Panc1 (cell line): ENCODE results near the gene PXT1. TPM values are rescaled to one million over a fixed set of nuclear protein-coding genes. Genes with fewer than 3 reads are reported as not detected.

Experiments used
- ATAC-seq: fragments of 200-7000 bp; cut with Tn5 transposase; 2 replicates; pipeline ENCODE4 v1.9.1; 2020; ENCODE audit warnings: mild to moderate bottlenecking, moderate library complexity
- BruUV-seq: library from RNA; stranded (reverse); fragments of 400-500 nt; replicated peaks from 2 replicates; lab custom pipeline; 2021; lab: Mats Ljungman, UMichigan
- CTCF ChIA-PET: fragments of 300-600 bp; sonication (Branson Sonifier 250); formaldehyde crosslinking; loops from one replicate; lab custom pipeline; 2022; ENCODE audit warnings: antibody characterized with exemption; lab: Charles Lee
- POLR2A ChIA-PET: fragments of 300-600 bp; sonication (Branson Sonifier 250); formaldehyde crosslinking; loops from one replicate; lab custom pipeline; 2022; ENCODE audit warnings: antibody characterized with exemption; lab: Charles Lee
- DNase-seq: peaks from one replicate; pipeline ENCODE4 v3.0.0-alpha.2; 2010; ENCODE audit warnings: low read depth, low spot score
- H3K27ac ChIP-seq: 2 replicates; pipeline ENCODE4 v1.5.1; 2011; ENCODE audit warnings: mild to moderate bottlenecking, low read length, inconsistent platforms
- H3K27me3 ChIP-seq: fragments of 200-500 bp; sonication (Bioruptor generic); 2 replicates; pipeline ENCODE4 v1.6.0; 2014; ENCODE audit warnings: low read length, inconsistent platforms; ENCODE audit not compliant: control insufficient read depth, insufficient read depth
- H3K36me3 ChIP-seq: fragments of 200-500 bp; sonication (Bioruptor generic); 2 replicates; pipeline ENCODE4 v1.5.1; 2014; ENCODE audit warnings: inconsistent platforms, mild to moderate bottlenecking, low read length, moderate library complexity; ENCODE audit not compliant: control insufficient read depth, insufficient read depth
- H3K4me1 ChIP-seq: 2 replicates; pipeline ENCODE4 v1.5.1; 2011; ENCODE audit warnings: inconsistent platforms, mild to moderate bottlenecking, low read length, moderate library complexity; ENCODE audit not compliant: control insufficient read depth, insufficient read depth
- H3K4me3 ChIP-seq, 2 experiments: 2 replicates each; pipeline ENCODE4 v1.5.1; 2011 to 2012; ENCODE audit warnings: low read depth in 2 of 2, low read length in 2 of 2, mild to moderate bottlenecking in 2 of 2, inconsistent platforms in 1 of 2, moderate library complexity in 1 of 2
- H3K9me3 ChIP-seq: fragments of 200-500 bp; sonication (Bioruptor generic); 2 replicates; pipeline ENCODE4 v1.5.1; 2014; ENCODE audit warnings: low read depth, mild to moderate bottlenecking, inconsistent platforms, low read length, moderate library complexity; ENCODE audit not compliant: control insufficient read depth, insufficient read depth
- CTCF ChIP-seq: fragments of 450-650 bp; IDR thresholded peaks from 2 replicates; pipeline ENCODE4 v1.5.1; 2017; ENCODE audit warnings: mild to moderate bottlenecking
- POLR2AphosphoS5 ChIP-seq: IDR thresholded peaks from 2 replicates; pipeline ENCODE4 v1.6.1; 2012; ENCODE audit warnings: mild to moderate bottlenecking, low read depth, low read length, moderate library complexity
- REST ChIP-seq, 2 experiments: IDR thresholded peaks; 2 replicates each; pipeline ENCODE4 v1.6.1; 2011 to 2012; ENCODE audit warnings: low read depth in 2 of 2, control low read depth in 1 of 2, low read length in 1 of 2, mild to moderate bottlenecking in 1 of 2, moderate library complexity in 1 of 2; ENCODE audit not compliant: insufficient read depth in 1 of 2
- SIN3A ChIP-seq: IDR thresholded peaks from 2 replicates; pipeline ENCODE4 v1.6.1; 2012; ENCODE audit warnings: low read depth, mild to moderate bottlenecking, low read length, moderate library complexity, borderline replicate concordance; ENCODE audit not compliant: insufficient read depth
- TCF7L2 ChIP-seq: IDR thresholded peaks from 2 replicates; pipeline ENCODE4 v1.6.1; 2011; ENCODE audit warnings: mild to moderate bottlenecking, low read depth, low read length, inconsistent platforms
- in situ Hi-C: cut with HindIII; loops from 2 replicates; pipeline ENCODE4 v1.10.0; 2016; ENCODE audit warnings: low sequenced_read_pairs, low pct_unique_long_range_greater_than_20kb
- intact Hi-C: fragments of 100-400 bp; cut with micrococcal nuclease; formaldehyde crosslinking; loops from one replicate; pipeline ENCODE4 v1.10.0; 2022; ENCODE audit not compliant: unreplicated experiment
- total RNA-seq: library from RNA; stranded (reverse); gene quantifications from one replicate; pipeline ENCODE4 v1.2.1, GENCODE V29; 2021; ENCODE audit not compliant: unreplicated experiment

PXT1 gene
- total RNA-seq, 1 experiment from 2014 or later = not detected

GRCh38 chr6:36461646-36462045, 19.0 kb upstream of the PXT1 start:
- ATAC-seq = no peak

GRCh38 chr6:36460916-36461315, 18.3 kb upstream of the PXT1 start:
- ChIA-PET CTCF (no interaction called here), POLR2A (no interaction called here)

More at GRCh38 chr6:36461646-36462045, 19.0 kb upstream of the PXT1 start:
- DNase-seq = no peak
- Histone ChIP-seq H3K27me3 (no peaks in the 10 kb centered on the region), H3K4me3 (no peak overlapping the region), H3K9me3 (no peaks in the 10 kb centered on the region), H3K27ac (no peak overlapping the region), H3K4me1 (no peaks in the 10 kb centered on the region), H3K36me3 (no peaks in the 10 kb centered on the region)
- ChIA-PET POLR2A (interaction anchor here (0.7 kb wide), 1 partner anchor 598 kb away, joined by 3 read pairs; no protein-coding TSS in a partner anchor), CTCF (no interaction called here)
- TSS peak; percentile 40 for BruUV-seq
- intact Hi-C loops (no loop called here), in situ Hi-C loops (no loop called here)
- no peak for TF ChIP-seq CTCF
- no peak for TF ChIP-seq SIN3A
- TF ChIP-seq POLR2AphosphoS5 = no peak
- TF ChIP-seq REST (IDR thresholded peaks at IDR 0.05; ENCODE audit: insufficient read depth in 1 of 2, low read depth in 2 of 2, low read length in 1 of 2) = no peak
- no peak for TF ChIP-seq TCF7L2

More at GRCh38 chr6:36460916-36461315, 18.3 kb upstream of the PXT1 start:
- no peak for TF ChIP-seq TCF7L2
- TF ChIP-seq REST (IDR thresholded peaks at IDR 0.05; ENCODE audit: insufficient read depth in 1 of 2, low read depth in 2 of 2, low read length in 1 of 2) = no peak
- TF ChIP-seq POLR2AphosphoS5 = no peak
- TF ChIP-seq CTCF = no peak
- TF ChIP-seq SIN3A = no peak
- intact Hi-C loops (no loop called here), in situ Hi-C loops (no loop called here)
- no peaks in the 10 kb centered on the region for H3K27me3 ChIP-seq
- no TSS peak for BruUV-seq
- ATAC-seq (no peak), DNase-seq (no peak)
- H3K9me3 ChIP-seq = no peaks in the 10 kb centered on the region
- H3K27ac ChIP-seq = no peak overlapping the region
- no peaks in the 10 kb centered on the region for H3K4me1 ChIP-seq
- H3K4me3 ChIP-seq = no peak overlapping the region
- no peaks in the 10 kb centered on the region for H3K36me3 ChIP-seq
